ENCODE results near the gene ZNF48.

The ZNF48 gene

DNA sequence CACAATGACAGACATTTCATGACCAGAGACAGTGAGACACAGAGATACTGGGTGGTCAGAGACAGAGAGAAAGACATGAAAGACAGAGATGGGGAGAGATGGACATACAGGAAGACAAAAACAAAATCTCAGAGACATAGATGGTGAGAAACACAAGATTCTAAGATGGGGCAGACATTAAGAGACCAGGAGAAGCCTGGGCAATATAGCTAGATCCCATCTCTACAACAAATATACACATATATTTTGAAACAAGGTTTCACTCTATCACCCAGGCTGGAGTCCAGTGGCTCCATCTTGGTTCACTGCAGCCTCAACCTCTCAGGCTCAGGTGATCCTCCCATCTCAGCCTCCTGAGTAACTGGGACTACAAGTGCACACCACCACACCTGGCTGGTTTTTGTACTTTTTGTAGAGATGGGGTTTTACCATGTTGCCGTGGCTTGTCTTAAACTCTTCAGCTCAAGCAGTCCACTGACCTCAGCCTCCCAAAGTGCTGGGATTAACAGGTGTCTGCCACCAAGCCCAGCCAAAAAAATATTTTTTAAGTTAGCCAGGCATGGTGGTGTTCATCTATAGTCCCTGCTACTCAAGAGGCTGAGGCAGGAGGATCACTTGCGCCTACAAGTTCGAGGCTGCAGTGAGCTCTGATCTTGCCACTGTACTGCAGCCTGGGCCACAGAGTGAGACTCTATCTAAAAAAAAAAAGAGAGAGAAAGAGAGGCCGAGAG is 15.0 kb upstream of the ZNF48 start:
- no peak for DNase-seq (ENCODE audit: extremely low read depth, low read depth)
- TF ChIP-seq, protein P1, sequence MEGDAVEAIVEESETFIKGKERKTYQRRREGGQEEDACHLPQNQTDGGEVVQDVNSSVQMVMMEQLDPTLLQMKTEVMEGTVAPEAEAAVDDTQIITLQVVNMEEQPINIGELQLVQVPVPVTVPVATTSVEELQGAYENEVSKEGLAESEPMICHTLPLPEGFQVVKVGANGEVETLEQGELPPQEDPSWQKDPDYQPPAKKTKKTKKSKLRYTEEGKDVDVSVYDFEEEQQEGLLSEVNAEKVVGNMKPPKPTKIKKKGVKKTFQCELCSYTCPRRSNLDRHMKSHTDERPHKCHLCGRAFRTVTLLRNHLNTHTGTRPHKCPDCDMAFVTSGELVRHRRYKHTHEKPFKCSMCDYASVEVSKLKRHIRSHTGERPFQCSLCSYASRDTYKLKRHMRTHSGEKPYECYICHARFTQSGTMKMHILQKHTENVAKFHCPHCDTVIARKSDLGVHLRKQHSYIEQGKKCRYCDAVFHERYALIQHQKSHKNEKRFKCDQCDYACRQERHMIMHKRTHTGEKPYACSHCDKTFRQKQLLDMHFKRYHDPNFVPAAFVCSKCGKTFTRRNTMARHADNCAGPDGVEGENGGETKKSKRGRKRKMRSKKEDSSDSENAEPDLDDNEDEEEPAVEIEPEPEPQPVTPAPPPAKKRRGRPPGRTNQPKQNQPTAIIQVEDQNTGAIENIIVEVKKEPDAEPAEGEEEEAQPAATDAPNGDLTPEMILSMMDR (IDR thresholded peaks at IDR 0.05; ENCODE audit: low read depth, low read length): no peak

GRCh38 chr16:30380803-30381208 is 14.4 kb upstream of the ZNF48 start:
- TF ChIP-seq, protein P1 (IDR thresholded peaks at IDR 0.05; ENCODE audit: low read depth, low read length): no peak
- DNase-seq (ENCODE audit: extremely low read depth, low read depth): no peak

DNA sequence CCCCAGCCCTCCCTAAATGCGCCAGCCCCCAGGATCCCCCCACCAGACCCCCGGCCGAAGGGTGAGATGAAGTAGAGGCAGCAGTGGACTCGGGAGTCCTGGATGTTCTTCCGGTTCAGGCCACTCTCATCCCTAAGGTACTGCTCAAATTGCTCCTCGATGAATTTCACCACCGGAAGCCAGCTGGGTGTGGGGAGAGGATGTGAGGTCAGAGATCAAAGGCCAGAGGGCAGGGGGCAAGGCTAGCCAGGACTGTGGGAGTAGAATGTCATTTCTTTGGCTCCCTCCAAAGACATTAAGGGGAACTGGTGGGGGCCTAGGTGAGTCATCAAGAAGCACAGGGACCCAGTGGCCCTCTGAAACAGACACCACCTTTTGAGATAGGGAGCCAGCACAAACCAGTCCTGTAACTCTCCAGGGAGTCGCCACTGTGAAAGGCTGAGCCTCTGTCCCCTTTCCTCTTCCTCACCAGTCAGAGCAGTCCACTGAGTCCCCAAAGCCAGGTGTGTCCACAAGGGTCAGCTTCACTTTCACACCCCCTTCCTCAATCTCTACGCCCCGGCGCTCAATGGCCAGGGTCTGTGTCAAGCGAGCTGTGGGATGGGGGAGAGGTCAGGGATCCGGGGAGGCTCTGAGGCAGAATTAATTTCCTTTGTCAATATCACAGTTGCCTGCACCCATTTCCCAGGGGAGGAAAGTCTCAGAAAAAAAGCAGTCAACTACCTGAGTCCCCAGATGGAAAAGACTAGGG is 13.8 kb upstream of the ZNF48 start:
- TF ChIP-seq, protein P1 (IDR thresholded peaks at IDR 0.05; ENCODE audit: low read depth, low read length): no peak
- DNase-seq (ENCODE audit: extremely low read depth, low read depth): no peak

DNA sequence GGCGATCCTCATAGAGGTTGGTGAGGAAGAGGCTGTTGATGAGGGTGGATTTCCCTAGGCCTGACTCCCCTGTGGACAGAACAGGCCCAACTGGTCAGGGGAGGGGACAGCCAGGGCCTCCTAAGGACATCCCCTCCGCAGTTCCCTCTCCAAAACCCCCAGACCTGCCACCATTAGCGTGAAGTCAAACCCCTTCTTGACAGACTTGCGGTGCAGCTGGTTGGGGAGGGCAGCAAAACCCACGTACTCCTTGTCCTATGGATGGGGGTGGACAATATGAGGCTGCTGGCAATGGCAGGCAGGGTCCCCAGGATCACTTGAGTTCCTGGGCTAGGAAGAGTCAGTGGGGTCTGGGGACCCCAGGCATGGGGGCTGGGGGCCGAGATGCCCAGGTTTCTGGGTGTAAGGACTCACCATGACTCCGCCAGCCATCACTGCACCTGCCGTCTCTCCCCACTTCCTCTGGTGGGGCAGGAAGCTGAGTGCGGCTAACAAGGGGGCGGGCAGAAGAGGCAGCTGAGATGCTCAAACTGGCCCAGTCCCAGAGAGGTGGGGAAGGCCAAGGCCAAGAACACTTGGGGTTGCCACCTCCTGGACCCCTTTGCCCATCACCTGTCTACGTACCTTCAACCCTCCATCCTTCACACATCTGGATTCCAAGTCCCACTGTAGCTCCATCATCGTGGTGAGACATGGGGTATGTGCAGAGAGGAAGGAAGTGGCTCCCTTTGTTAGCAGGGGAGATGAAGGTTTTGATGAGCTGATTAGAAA is 12.9 kb upstream of the ZNF48 start, which contains the start of gene SEPTIN1:
SEPTIN1 (minus strand) TSS at position 451 of the 771 bp plus-strand sequence; CDS start at position 432, 19 bp downstream.
- DNase-seq (ENCODE audit: extremely low read depth, low read depth): no peak
- TF ChIP-seq, protein P1 (IDR thresholded peaks at IDR 0.05; ENCODE audit: low read depth, low read length): no peak

- TF ChIP-seq, protein P1 (IDR thresholded peaks at IDR 0.05; ENCODE audit: low read depth, low read length): no peak
- no peak for DNase-seq (ENCODE audit: extremely low read depth, low read depth)
Observed at GRCh38 chr16:30383521-30383920, 11.7 kb upstream of the ZNF48 start.

DNA sequence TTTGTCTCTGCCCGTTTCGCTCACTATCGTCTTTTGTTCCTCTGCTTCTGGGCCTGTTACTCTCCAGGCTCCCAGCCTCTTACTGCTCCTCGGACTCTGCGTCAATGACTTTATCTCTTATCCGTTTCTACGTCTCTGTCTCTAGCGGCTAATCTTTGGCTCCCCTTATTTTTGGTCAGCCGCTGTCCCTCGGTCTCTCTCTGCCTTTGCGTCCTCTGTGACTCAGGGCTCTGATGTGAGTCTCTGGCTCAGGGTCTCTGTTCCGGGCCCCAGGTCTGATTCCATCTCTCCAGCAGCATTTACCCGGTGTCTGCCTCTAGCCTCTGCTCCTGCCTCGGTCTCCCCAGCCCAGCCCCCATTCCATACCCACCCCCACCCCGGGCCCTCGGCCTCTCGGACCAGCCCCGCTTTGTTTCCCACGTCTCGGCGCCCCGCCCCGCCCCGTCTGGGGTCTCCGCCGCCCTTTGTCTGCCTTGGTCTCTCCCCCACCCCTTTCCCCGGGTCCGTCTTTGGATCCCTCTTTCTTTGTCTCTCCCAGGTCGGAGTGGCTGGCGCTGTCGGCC is 547 bp upstream of the ZNF48 start:
- DNase-seq (ENCODE audit: extremely low read depth, low read depth): no peak
- TF ChIP-seq, protein P1 (IDR thresholded peaks at IDR 0.05; ENCODE audit: low read depth, low read length): no peak
